ENCODE results near the gene SCAND1.

DNA sequence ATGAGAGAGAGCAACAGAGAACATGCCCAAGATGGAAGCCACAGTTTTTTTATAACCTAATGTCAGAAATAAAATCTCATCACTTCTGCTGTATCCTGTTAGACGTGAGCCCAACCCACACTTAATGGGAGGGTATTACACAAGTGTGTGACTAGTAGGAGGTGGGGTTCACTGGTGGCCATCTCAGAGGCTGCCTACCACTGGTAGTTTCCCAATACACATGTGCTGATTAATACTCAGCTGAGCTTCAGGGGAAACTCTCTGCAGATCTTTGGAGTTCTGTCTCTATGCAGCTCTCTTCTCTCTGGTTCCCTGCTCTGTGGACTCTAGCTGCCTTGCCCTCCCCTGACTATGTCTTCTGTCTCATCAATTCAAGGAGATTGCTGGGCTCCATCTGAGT is 49.7 kb upstream of the SCAND1 start:
- TF ChIP-seq, protein P1, sequence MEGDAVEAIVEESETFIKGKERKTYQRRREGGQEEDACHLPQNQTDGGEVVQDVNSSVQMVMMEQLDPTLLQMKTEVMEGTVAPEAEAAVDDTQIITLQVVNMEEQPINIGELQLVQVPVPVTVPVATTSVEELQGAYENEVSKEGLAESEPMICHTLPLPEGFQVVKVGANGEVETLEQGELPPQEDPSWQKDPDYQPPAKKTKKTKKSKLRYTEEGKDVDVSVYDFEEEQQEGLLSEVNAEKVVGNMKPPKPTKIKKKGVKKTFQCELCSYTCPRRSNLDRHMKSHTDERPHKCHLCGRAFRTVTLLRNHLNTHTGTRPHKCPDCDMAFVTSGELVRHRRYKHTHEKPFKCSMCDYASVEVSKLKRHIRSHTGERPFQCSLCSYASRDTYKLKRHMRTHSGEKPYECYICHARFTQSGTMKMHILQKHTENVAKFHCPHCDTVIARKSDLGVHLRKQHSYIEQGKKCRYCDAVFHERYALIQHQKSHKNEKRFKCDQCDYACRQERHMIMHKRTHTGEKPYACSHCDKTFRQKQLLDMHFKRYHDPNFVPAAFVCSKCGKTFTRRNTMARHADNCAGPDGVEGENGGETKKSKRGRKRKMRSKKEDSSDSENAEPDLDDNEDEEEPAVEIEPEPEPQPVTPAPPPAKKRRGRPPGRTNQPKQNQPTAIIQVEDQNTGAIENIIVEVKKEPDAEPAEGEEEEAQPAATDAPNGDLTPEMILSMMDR (conservative IDR thresholded peaks at IDR 0.05), result no peak
- TF ChIP-seq EZH2 (IDR thresholded peaks at IDR 0.05; ENCODE audit: low read depth), result no peak

Measured in PC-9 (cell line).